ENCODE measurements around the gene TULP4. TPM values are rescaled to one million over a fixed set of nuclear protein-coding genes. Genes with fewer than 3 reads are reported as not detected.

Gene TULP4
- total and polyA plus RNA-seq, 2 of the 8 experiments (the other 6 are each of a cell fraction or from before 2014, with no cell fraction given): 7.7 to 51.6 TPM

- TF ChIP-seq HDAC6 (IDR thresholded peaks at IDR 0.05; ENCODE audit: low read depth, low read length) (no peak), NANOG (IDR thresholded peaks at IDR 0.05; ENCODE audit: insufficient read depth, low read depth, low read length, poor library complexity, severe bottlenecking) (no peak), RXRA (IDR thresholded peaks at IDR 0.05; ENCODE audit: insufficient read depth, low read depth, low read length) (no peak), BRCA1 (IDR thresholded peaks at IDR 0.05; ENCODE audit: low read depth, low read length) (no peak), POLR2A (IDR thresholded peaks at IDR 0.05; ENCODE audit: control extremely low read depth in 1 of 2, low read depth in 2 of 2, low read length in 2 of 2) (no peak), MAFK (IDR thresholded peaks at IDR 0.05; ENCODE audit: low read depth, low read length) (no peak), EGR1 (IDR thresholded peaks at IDR 0.05; ENCODE audit: borderline replicate concordance, low read depth, low read length) (no peak), JUN (IDR thresholded peaks at IDR 0.05; ENCODE audit: low read depth, low read length) (no peak), BACH1 (IDR thresholded peaks at IDR 0.05; ENCODE audit: low read length) (no peak)
Observed at GRCh38 chr6:158387578-158387977, 75.3 kb downstream of the TULP4 start (continued).
